ENCODE data around the gene GPATCH3.

Gene GPATCH3

GRCh38 chr1:26913389-26913753 is 13.1 kb upstream of the GPATCH3 start:
- H3K27ac ChIP-seq (ENCODE audit: low read length): peak overlapping the region; percentile 65
- peak overlapping the region in 1 of 2 donors; percentile 66 for H3K4me3 ChIP-seq (ENCODE audit: low read depth in 1 of 2, low read length in 2 of 2)
- no peaks in the 10 kb centered on the region for H3K4me1 ChIP-seq (ENCODE audit: control insufficient read depth in 1 of 2, insufficient read depth in 2 of 2, low read length in 2 of 2)
- no peaks in the 10 kb centered on the region for H3K9me3 ChIP-seq (ENCODE audit: control insufficient read depth in 1 of 2, low read length in 2 of 2)
- H3K36me3 ChIP-seq (ENCODE audit: control insufficient read depth in 1 of 2, insufficient read depth in 2 of 2, low read length in 2 of 2): no peaks in the 10 kb centered on the region
- no peaks in the 10 kb centered on the region for H3K27me3 ChIP-seq (ENCODE audit: low read depth, low read length)

DNA sequence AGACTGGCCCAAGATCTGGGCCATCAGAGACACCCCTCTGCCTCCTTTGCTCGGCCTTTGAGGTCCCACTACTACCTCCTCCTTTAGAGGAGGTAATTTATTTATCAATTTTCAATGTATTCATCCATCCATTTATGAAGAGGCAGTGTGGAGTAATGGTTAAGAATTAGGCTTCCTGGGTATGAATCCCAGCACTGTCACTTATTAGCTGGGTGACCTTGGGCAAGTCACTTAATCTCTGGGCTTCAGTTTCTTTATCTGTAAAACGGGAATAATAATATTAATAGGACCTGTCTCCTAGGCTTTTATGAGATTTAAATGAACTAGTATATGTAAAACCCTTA is 11.9 kb upstream of the GPATCH3 start:
- no peaks in the 10 kb centered on the region for H3K9me3 ChIP-seq (ENCODE audit: control insufficient read depth in 1 of 2, low read length in 2 of 2)
- H3K27me3 ChIP-seq (ENCODE audit: low read depth, low read length): no peaks in the 10 kb centered on the region
- no peaks in the 10 kb centered on the region for H3K36me3 ChIP-seq (ENCODE audit: control insufficient read depth in 1 of 2, insufficient read depth in 2 of 2, low read length in 2 of 2)
- H3K4me1 ChIP-seq (ENCODE audit: control insufficient read depth in 1 of 2, insufficient read depth in 2 of 2, low read length in 2 of 2): no peaks in the 10 kb centered on the region
- H3K27ac ChIP-seq (ENCODE audit: low read length): peak overlapping the region; percentile 65
- H3K4me3 ChIP-seq (ENCODE audit: low read depth in 1 of 2, low read length in 2 of 2): peak overlapping the region in 1 of 2 donors; percentile 66

- no peaks in the 10 kb centered on the region for H3K4me1 ChIP-seq (ENCODE audit: control insufficient read depth in 1 of 2, insufficient read depth in 2 of 2, low read length in 2 of 2)
- H3K4me3 ChIP-seq (ENCODE audit: low read depth in 1 of 2, low read length in 2 of 2): peak overlapping the region in 1 of 2 donors; percentile 66
Measured at GRCh38 chr1:26911399-26912146, 11.3 kb upstream of the GPATCH3 start.

DNA sequence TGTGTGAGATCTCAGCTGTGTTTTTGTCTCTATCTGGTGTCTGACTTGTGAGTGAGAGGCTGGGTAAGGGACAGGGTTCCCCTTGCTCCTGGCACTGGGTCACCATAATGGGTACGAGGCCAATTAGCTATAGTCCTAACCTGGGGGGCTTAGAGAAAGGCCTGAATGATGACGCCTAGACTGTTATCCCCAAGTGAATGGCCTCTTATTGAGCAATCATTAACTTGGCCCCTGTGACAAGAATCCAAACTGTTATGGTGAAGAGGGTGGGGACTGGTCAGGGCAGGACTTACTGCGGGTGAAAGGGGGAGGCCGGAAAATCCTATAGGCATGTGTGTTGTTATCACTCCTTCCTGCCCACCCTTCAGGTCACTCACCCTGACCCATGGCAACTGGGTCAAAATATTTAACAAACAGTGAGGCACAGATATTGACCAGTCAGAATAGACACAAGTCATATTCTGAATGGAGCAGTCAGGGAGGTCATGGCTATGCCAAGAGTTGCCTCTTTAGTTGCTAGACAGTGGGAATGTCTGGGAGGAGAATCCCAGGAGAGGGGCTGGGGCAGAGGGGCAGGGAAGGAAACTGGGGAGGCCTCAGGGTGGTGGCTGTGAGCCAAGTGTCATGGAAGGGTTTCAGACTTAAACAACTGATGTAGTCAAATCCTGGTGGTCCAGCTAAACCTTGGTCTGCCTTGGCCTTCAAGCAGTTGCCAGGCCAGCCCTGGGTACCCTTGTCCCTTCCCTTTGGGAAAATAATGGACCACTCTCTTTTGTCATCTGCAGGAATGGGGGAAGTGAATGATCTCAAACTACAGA is 10.3 kb upstream of the GPATCH3 start:
- H3K27ac ChIP-seq (ENCODE audit: low read length): no peak overlapping the region

More at GRCh38 chr1:26911399-26912146, 11.3 kb upstream of the GPATCH3 start:
- no peaks in the 10 kb centered on the region for H3K27me3 ChIP-seq (ENCODE audit: low read depth, low read length)
- H3K9me3 ChIP-seq (ENCODE audit: control insufficient read depth in 1 of 2, low read length in 2 of 2): no peaks in the 10 kb centered on the region
- H3K27ac ChIP-seq (ENCODE audit: low read length): no peak overlapping the region
- H3K36me3 ChIP-seq (ENCODE audit: control insufficient read depth in 1 of 2, insufficient read depth in 2 of 2, low read length in 2 of 2): no peaks in the 10 kb centered on the region

DNA sequence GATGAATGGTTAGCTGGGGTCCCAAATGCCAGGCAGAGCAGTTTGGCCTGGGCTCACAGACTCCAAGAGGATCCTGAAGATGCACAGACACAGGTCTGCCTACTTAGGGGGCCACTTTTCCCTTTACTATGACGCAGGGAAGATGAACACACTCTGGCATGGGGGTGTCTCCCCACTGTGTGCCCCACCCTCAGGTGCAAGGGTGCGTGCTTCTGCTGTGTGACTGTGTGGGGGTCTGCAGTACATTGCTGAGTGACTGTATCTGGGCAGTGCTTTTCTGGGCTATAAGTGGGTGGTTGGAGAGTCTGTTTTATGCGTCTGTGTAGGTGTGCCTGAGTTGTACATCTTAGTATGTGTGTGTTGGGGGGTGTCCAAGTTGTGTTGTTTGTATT is 9.7 kb upstream of the GPATCH3 start:
- Histone ChIP-seq H3K27ac (ENCODE audit: low read length) (no peak overlapping the region), H3K9me3 (ENCODE audit: control insufficient read depth in 1 of 2, low read length in 2 of 2) (no peaks in the 10 kb centered on the region), H3K4me1 (ENCODE audit: control insufficient read depth in 1 of 2, insufficient read depth in 2 of 2, low read length in 2 of 2) (no peaks in the 10 kb centered on the region), H3K36me3 (ENCODE audit: control insufficient read depth in 1 of 2, insufficient read depth in 2 of 2, low read length in 2 of 2) (no peaks in the 10 kb centered on the region), H3K4me3 (ENCODE audit: low read depth in 1 of 2, low read length in 2 of 2) (no peak overlapping the region), H3K27me3 (ENCODE audit: low read depth, low read length) (no peaks in the 10 kb centered on the region)

More for the DNA sequence above, 10.3 kb upstream of the GPATCH3 start:
- no peaks in the 10 kb centered on the region for H3K4me1 ChIP-seq (ENCODE audit: control insufficient read depth in 1 of 2, insufficient read depth in 2 of 2, low read length in 2 of 2)
- no peaks in the 10 kb centered on the region for H3K27me3 ChIP-seq (ENCODE audit: low read depth, low read length)
- H3K4me3 ChIP-seq (ENCODE audit: low read depth in 1 of 2, low read length in 2 of 2): no peak overlapping the region
- no peaks in the 10 kb centered on the region for H3K36me3 ChIP-seq (ENCODE audit: control insufficient read depth in 1 of 2, insufficient read depth in 2 of 2, low read length in 2 of 2)
- no peaks in the 10 kb centered on the region for H3K9me3 ChIP-seq (ENCODE audit: control insufficient read depth in 1 of 2, low read length in 2 of 2)

- no peaks in the 10 kb centered on the region for H3K27me3 ChIP-seq (ENCODE audit: low read depth, low read length)
- H3K27ac ChIP-seq (ENCODE audit: low read length): no peak overlapping the region
- no peak overlapping the region for H3K4me3 ChIP-seq (ENCODE audit: low read depth in 1 of 2, low read length in 2 of 2)
- H3K36me3 ChIP-seq (ENCODE audit: control insufficient read depth in 1 of 2, insufficient read depth in 2 of 2, low read length in 2 of 2): no peaks in the 10 kb centered on the region
- H3K4me1 ChIP-seq (ENCODE audit: control insufficient read depth in 1 of 2, insufficient read depth in 2 of 2, low read length in 2 of 2): no peaks in the 10 kb centered on the region
- no peaks in the 10 kb centered on the region for H3K9me3 ChIP-seq (ENCODE audit: control insufficient read depth in 1 of 2, low read length in 2 of 2)
Measured at GRCh38 chr1:26907071-26907917, 7.0 kb upstream of the GPATCH3 start.

DNA sequence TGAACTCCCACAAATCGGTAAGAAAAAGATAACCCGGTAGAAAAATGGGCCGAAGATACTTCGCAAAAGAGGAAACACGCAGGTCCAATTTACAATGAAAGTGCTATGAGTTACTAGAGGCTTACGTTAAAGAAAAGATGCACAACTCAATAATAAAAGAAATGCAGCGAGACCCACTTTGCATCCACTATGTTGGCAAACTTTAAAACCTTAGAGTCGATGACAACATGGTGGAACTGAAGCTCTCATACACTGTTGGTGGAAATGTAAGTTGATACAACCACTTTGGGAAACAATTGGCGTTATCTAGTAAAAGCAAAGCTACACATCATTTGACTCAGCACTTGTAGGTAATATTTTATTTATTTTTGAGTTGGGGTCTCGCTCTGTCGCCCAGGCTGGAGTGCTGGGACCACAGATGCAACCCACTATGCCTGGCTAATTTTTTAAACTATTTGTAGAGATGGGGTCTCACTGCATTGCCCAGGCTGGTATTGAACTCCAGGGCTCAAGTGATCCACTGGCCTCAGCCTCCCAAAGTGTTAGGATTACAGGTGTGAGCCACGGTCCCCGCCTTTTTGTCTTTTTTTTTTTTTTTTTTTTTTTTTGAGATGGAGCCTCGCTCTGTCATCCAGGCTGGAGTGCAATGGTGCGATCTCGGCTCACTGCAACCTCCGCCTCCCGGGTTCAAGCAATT is 696 bp upstream of the GPATCH3 start:
- peak overlapping the region; percentile 88 to 100 for H3K4me3 ChIP-seq (ENCODE audit: low read depth in 1 of 2, low read length in 2 of 2)
- H3K27ac ChIP-seq (ENCODE audit: low read length): peak overlapping the region; percentile 93
- H3K9me3 ChIP-seq (ENCODE audit: control insufficient read depth in 1 of 2, low read length in 2 of 2): no peaks in the 10 kb centered on the region
- H3K4me1 ChIP-seq (ENCODE audit: control insufficient read depth in 1 of 2, insufficient read depth in 2 of 2, low read length in 2 of 2): peaks cover 8 to 20% of the 10 kb centered on the region in 2 donors
- H3K27me3 ChIP-seq (ENCODE audit: low read depth, low read length): no peaks in the 10 kb centered on the region
- H3K36me3 ChIP-seq (ENCODE audit: control insufficient read depth in 1 of 2, insufficient read depth in 2 of 2, low read length in 2 of 2): peaks cover 11 to 20% of the 10 kb centered on the region in 2 donors

GRCh38 chr1:26897351-26897750 is 2.9 kb downstream of the GPATCH3 start:
- no peaks in the 10 kb centered on the region for H3K9me3 ChIP-seq (ENCODE audit: control insufficient read depth in 1 of 2, low read length in 2 of 2)
- no peaks in the 10 kb centered on the region for H3K27me3 ChIP-seq (ENCODE audit: low read depth, low read length)
- H3K4me1 ChIP-seq (ENCODE audit: control insufficient read depth in 1 of 2, insufficient read depth in 2 of 2, low read length in 2 of 2): peaks cover 8 to 20% of the 10 kb centered on the region in 2 donors
- H3K27ac ChIP-seq (ENCODE audit: low read length): no peak overlapping the region
- H3K4me3 ChIP-seq (ENCODE audit: low read depth in 1 of 2, low read length in 2 of 2): no peak overlapping the region
- peaks cover 26 to 56% of the 10 kb centered on the region in 2 donors for H3K36me3 ChIP-seq (ENCODE audit: control insufficient read depth in 1 of 2, insufficient read depth in 2 of 2, low read length in 2 of 2)

DNA sequence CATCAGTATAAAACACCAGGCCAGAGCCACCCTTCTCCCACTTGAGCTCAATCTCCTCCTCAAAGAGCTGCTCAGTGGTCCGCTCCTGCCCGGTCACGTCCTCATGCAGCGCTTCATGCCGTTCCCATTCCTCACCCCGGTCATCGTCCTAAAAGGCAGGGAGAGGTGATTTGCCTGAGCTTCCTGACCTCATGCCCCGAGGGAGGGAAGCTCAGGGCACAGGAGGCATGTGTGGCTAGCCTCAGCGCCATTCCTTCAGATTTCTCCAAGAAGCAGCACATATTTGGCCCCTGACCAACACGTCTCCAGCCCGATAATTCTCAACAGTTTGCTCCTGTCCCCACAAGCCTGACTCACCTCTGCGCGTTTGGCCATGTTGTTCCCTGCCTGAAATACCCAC is 6.0 kb downstream of the GPATCH3 start:
- Histone ChIP-seq H3K36me3 (ENCODE audit: control insufficient read depth in 1 of 2, insufficient read depth in 2 of 2, low read length in 2 of 2) (peaks cover 30 to 56% of the 10 kb centered on the region in 2 donors), H3K4me3 (ENCODE audit: low read depth in 1 of 2, low read length in 2 of 2) (no peak overlapping the region), H3K4me1 (ENCODE audit: control insufficient read depth in 1 of 2, insufficient read depth in 2 of 2, low read length in 2 of 2) (peaks cover 10 to 19% of the 10 kb centered on the region in 2 donors), H3K9me3 (ENCODE audit: control insufficient read depth in 1 of 2, low read length in 2 of 2) (no peaks in the 10 kb centered on the region), H3K27ac (ENCODE audit: low read length) (no peak overlapping the region), H3K27me3 (ENCODE audit: low read depth, low read length) (no peaks in the 10 kb centered on the region)

DNA sequence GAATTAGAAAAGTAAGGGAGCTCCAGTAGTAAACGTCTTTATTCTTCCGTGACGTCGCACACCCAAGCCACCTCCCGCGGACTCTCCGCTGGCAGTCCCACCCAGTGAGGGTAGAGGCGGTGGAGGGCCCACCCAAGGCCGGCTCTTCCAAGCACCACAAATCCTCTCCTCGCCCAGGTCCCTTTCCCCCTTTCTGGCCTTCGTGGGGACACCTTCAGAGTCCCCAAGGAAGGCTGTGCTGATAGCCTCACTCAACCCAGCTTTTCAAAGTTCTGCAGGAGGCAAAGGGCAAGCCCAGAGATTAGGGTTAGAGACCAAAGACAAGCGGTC is 9.8 kb downstream of the GPATCH3 start:
- H3K27ac ChIP-seq (ENCODE audit: low read length): peak overlapping the region; percentile 92
- peak overlapping the region; percentile 84 to 97 for H3K4me3 ChIP-seq (ENCODE audit: low read depth in 1 of 2, low read length in 2 of 2)
- H3K27me3 ChIP-seq (ENCODE audit: low read depth, low read length): no peaks in the 10 kb centered on the region
- H3K36me3 ChIP-seq (ENCODE audit: control insufficient read depth in 1 of 2, insufficient read depth in 2 of 2, low read length in 2 of 2): peaks cover 37 to 68% of the 10 kb centered on the region in 2 donors
- H3K9me3 ChIP-seq (ENCODE audit: control insufficient read depth in 1 of 2, low read length in 2 of 2): no peaks in the 10 kb centered on the region
- peaks cover 12 to 19% of the 10 kb centered on the region in 2 donors for H3K4me1 ChIP-seq (ENCODE audit: control insufficient read depth in 1 of 2, insufficient read depth in 2 of 2, low read length in 2 of 2)
